ENCODE results near the gene PIK3C2B. TPM values are rescaled to one million over a fixed set of nuclear protein-coding genes. Genes with fewer than 3 reads are reported as not detected.

Gene PIK3C2B
- total RNA-seq, 1 experiment from 2014 or later, result 17.4 TPM

DNA sequence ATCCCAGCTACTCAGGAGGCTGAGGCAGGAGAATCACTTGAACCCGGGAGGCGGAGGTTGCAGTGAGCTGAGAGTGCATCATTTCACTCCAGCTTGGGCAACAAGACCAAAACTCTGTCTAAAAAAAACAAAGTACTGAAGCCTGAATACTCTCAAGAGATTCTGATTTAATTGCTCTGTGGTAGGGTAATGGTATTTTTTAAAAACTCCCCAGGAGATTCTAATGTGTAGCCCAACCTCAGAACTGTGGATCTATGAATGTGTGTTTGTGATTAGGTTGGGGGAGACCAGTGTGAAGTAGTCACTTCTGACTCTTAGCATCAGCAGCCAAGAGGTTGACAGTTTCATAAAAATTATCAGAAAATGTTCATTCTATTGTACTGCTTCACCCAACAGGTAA is 21.9 kb downstream of the PIK3C2B start:
- no peaks in the 10 kb centered on the region for H3K36me3 ChIP-seq (ENCODE audit: control insufficient read depth in 1 of 2, insufficient read depth in 2 of 2, low read length in 2 of 2)
- H3K4me1 ChIP-seq (ENCODE audit: control insufficient read depth in 1 of 2, insufficient read depth in 2 of 2, low read length in 2 of 2), result peaks cover 9 to 12% of the 10 kb centered on the region in 2 experiments
- H2AFZ ChIP-seq (ENCODE audit: low read depth, low read length, poor library complexity, severe bottlenecking), result no peak overlapping the region
- H4K20me1 ChIP-seq (ENCODE audit: insufficient read depth), result no peaks in the 10 kb centered on the region
- intact Hi-C loops (cut with micrococcal nuclease), result no loop called here
- H3K4me3 ChIP-seq (replicated peaks in 1 of 2; ENCODE audit: low read depth in 1 of 2, low read length in 2 of 2), result no peak overlapping the region
- H3K9ac ChIP-seq (ENCODE audit: low read length), result no peak overlapping the region
- H3K9me3 ChIP-seq (ENCODE audit: control insufficient read depth in 1 of 2, insufficient read depth in 1 of 2, low read depth in 1 of 2, low read length in 2 of 2), result no peaks in the 10 kb centered on the region
- RAD21 ChIA-PET (ENCODE audit: low non-redundant PET in 1 of 2, low total read pairs in 2 of 2, uncharacterized antibody in 2 of 2, unreplicated experiment in 2 of 2), result no interaction called here
- no peak overlapping the region for H3K27ac ChIP-seq (ENCODE audit: low read depth, low read length)
- BruUV-seq (replicated peaks), result no TSS peak
- H3K27me3 ChIP-seq (ENCODE audit: insufficient read depth, low read length), result no peaks in the 10 kb centered on the region
- CTCF ChIA-PET, result interaction anchor here (0.7 kb wide), 1 partner anchor 15 kb away, joined by 3 read pairs; no protein-coding TSS in a partner anchor
- ATAC-seq (no peak), DNase-seq (ENCODE audit: low read depth, low spot score) (no peak)
- no peaks in the 10 kb centered on the region for H3K79me2 ChIP-seq (ENCODE audit: insufficient read depth, low read length)
- H3K9me2 ChIP-seq (ENCODE audit: insufficient read depth), result no peaks in the 10 kb centered on the region
- H3K4me2 ChIP-seq (ENCODE audit: low read length), result no peak overlapping the region
- TF ChIP-seq SRF (IDR thresholded peaks at IDR 0.05; ENCODE audit: low read depth) (no peak), POLR2AphosphoS5 (IDR thresholded peaks at IDR 0.05; ENCODE audit: low read depth, low read length) (no peak), RAD21 (IDR thresholded peaks at IDR 0.05; ENCODE audit: low read depth) (no peak), EGR1 (IDR thresholded peaks at IDR 0.05; ENCODE audit: low read depth) (no peak), EZH2 (IDR thresholded peaks at IDR 0.05) (no peak), CEBPB (IDR thresholded peaks at IDR 0.05; ENCODE audit: low read depth) (no peak), EZH2phosphoT487 (IDR thresholded peaks at IDR 0.05; ENCODE audit: borderline replicate concordance) (no peak), ZNF274 (IDR thresholded peaks at IDR 0.05; ENCODE audit: low read depth, low read length) (no peak), CBX3 (IDR thresholded peaks at IDR 0.05; ENCODE audit: low read depth) (no peak), FOSL1 (IDR thresholded peaks at IDR 0.05; ENCODE audit: low read depth) (no peak), ZFX (IDR thresholded peaks at IDR 0.05) (no peak), ELF1 (IDR thresholded peaks at IDR 0.05; ENCODE audit: borderline replicate concordance, low read depth) (no peak), JUND (IDR thresholded peaks at IDR 0.05) (no peak), SP1 (IDR thresholded peaks at IDR 0.05; ENCODE audit: low read depth) (no peak), TCF7L2 (IDR thresholded peaks at IDR 0.05; ENCODE audit: borderline replicate concordance, extremely low read depth, insufficient read depth, insufficient read length) (no peak)
- TF ChIP-seq, protein P1, sequence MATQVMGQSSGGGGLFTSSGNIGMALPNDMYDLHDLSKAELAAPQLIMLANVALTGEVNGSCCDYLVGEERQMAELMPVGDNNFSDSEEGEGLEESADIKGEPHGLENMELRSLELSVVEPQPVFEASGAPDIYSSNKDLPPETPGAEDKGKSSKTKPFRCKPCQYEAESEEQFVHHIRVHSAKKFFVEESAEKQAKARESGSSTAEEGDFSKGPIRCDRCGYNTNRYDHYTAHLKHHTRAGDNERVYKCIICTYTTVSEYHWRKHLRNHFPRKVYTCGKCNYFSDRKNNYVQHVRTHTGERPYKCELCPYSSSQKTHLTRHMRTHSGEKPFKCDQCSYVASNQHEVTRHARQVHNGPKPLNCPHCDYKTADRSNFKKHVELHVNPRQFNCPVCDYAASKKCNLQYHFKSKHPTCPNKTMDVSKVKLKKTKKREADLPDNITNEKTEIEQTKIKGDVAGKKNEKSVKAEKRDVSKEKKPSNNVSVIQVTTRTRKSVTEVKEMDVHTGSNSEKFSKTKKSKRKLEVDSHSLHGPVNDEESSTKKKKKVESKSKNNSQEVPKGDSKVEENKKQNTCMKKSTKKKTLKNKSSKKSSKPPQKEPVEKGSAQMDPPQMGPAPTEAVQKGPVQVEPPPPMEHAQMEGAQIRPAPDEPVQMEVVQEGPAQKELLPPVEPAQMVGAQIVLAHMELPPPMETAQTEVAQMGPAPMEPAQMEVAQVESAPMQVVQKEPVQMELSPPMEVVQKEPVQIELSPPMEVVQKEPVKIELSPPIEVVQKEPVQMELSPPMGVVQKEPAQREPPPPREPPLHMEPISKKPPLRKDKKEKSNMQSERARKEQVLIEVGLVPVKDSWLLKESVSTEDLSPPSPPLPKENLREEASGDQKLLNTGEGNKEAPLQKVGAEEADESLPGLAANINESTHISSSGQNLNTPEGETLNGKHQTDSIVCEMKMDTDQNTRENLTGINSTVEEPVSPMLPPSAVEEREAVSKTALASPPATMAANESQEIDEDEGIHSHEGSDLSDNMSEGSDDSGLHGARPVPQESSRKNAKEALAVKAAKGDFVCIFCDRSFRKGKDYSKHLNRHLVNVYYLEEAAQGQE (IDR thresholded peaks at IDR 0.05; ENCODE audit: low read depth), result no peak
- TF ChIP-seq, protein P2, sequence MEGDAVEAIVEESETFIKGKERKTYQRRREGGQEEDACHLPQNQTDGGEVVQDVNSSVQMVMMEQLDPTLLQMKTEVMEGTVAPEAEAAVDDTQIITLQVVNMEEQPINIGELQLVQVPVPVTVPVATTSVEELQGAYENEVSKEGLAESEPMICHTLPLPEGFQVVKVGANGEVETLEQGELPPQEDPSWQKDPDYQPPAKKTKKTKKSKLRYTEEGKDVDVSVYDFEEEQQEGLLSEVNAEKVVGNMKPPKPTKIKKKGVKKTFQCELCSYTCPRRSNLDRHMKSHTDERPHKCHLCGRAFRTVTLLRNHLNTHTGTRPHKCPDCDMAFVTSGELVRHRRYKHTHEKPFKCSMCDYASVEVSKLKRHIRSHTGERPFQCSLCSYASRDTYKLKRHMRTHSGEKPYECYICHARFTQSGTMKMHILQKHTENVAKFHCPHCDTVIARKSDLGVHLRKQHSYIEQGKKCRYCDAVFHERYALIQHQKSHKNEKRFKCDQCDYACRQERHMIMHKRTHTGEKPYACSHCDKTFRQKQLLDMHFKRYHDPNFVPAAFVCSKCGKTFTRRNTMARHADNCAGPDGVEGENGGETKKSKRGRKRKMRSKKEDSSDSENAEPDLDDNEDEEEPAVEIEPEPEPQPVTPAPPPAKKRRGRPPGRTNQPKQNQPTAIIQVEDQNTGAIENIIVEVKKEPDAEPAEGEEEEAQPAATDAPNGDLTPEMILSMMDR (IDR thresholded peaks at IDR 0.05 in 2 of 3, conservative IDR thresholded peaks at IDR 0.05 in 1 of 3; ENCODE audit: borderline replicate concordance in 1 of 3, insufficient read depth in 1 of 3, low read depth in 2 of 3, low read length in 2 of 3), result no peak
- TF ChIP-seq, protein P3, sequence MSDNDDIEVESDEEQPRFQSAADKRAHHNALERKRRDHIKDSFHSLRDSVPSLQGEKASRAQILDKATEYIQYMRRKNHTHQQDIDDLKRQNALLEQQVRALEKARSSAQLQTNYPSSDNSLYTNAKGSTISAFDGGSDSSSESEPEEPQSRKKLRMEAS (IDR thresholded peaks at IDR 0.05), result no peak
- POLR2A ChIA-PET, result no interaction called here
